PC-9 (cell line): ENCODE measurements around the gene PROM1. TPM values are rescaled to one million over a fixed set of nuclear protein-coding genes. Genes with fewer than 3 reads are reported as not detected.
A peak's percentile ranks its signal among the peaks of the same experiment; 100 is the strongest.

ENCODE experiments used
- BruUV-seq: library from RNA; stranded (reverse); fragments of 400-500 nt; replicated peaks from 2 replicates; lab custom pipeline; 2021; lab: Mats Ljungman, UMichigan
- CTCF ChIA-PET: fragments of 300-600 bp; sonication (Branson Sonifier 250); formaldehyde crosslinking; loops from one replicate; lab custom pipeline; 2022; ENCODE audit warnings: antibody characterized with exemption; lab: Charles Lee
- POLR2A ChIA-PET: fragments of 300-600 bp; sonication (Branson Sonifier 250); formaldehyde crosslinking; loops from one replicate; lab custom pipeline; 2022; ENCODE audit warnings: antibody characterized with exemption; ENCODE audit not compliant: unreplicated experiment; lab: Charles Lee
- DNase-seq, 2 experiments: peaks; one replicate each; pipeline versions ENCODE4 v3.0.0 to v3.0.0-alpha.2; 2015 to 2022; ENCODE audit warnings: mixed read lengths in 1 of 2
- H2AFZ ChIP-seq: fragments of 200-600 bp; sonication (generic); 2 replicates; pipeline ENCODE4 v1.8.1; 2017; ENCODE audit warnings: antibody characterized with exemption
- H3F3A ChIP-seq: fragments of 200-600 bp; sonication (generic); 2 replicates; pipeline ENCODE4 v1.8.1; 2017; ENCODE audit warnings: antibody characterized with exemption, mild to moderate bottlenecking, low read depth; ENCODE audit not compliant: insufficient read depth
- H3K27ac ChIP-seq: fragments of 200-600 bp; sonication (generic); 2 replicates; pipeline ENCODE4 v1.6.1; 2016; ENCODE audit warnings: mixed run types
- H3K27me3 ChIP-seq: fragments of 200-600 bp; sonication (generic); 2 replicates; pipeline ENCODE4 v1.6.1; 2016; ENCODE audit warnings: low read depth, mixed run types; ENCODE audit not compliant: insufficient read depth
- H3K36me3 ChIP-seq: fragments of 200-600 bp; sonication (generic); 2 replicates; pipeline ENCODE4 v1.6.1; 2016; ENCODE audit warnings: low read depth, mixed run types
- H3K4me1 ChIP-seq: fragments of 200-600 bp; sonication (generic); replicated peaks from 2 replicates; pipeline ENCODE4 v1.6.1; 2016; ENCODE audit warnings: mixed run types; ENCODE audit not compliant: insufficient read depth
- H3K4me2 ChIP-seq: fragments of 200-600 bp; sonication (generic); 2 replicates; pipeline ENCODE4 v1.6.1; 2017; ENCODE audit warnings: mixed run types
- H3K4me3 ChIP-seq: fragments of 200-600 bp; sonication (generic); 2 replicates; pipeline ENCODE4 v1.6.1; 2016; ENCODE audit warnings: mixed run types
- H3K79me2 ChIP-seq: fragments of 200-600 bp; sonication (generic); 2 replicates; pipeline ENCODE4 v1.6.1; 2017; ENCODE audit warnings: low read depth, mixed run types
- H3K9me2 ChIP-seq: fragments of 200-600 bp; sonication (generic); 2 replicates; pipeline ENCODE4 v1.8.1; 2017; ENCODE audit warnings: mild to moderate bottlenecking; ENCODE audit not compliant: insufficient read depth
- H3K9me3 ChIP-seq: fragments of 200-600 bp; sonication (generic); 2 replicates; pipeline ENCODE4 v1.8.1; 2016; ENCODE audit warnings: low read depth; ENCODE audit not compliant: insufficient read depth
- H4K20me1 ChIP-seq: fragments of 200-600 bp; sonication (generic); 2 replicates; pipeline ENCODE4 v1.8.1; 2017; ENCODE audit not compliant: insufficient read depth
- EZH2 ChIP-seq: fragments of 200-600 bp; sonication (generic); IDR thresholded peaks from 2 replicates; pipeline ENCODE4 v1.8.0; 2017; ENCODE audit warnings: antibody characterized with exemption, low read depth
- intact Hi-C: fragments of 100-400 bp; cut with micrococcal nuclease; formaldehyde crosslinking; loops from one replicate; pipeline ENCODE4 v1.10.0; 2022; ENCODE audit not compliant: unreplicated experiment
- total RNA-seq: library from RNA; stranded (reverse); gene quantifications from 2 replicates; pipeline ENCODE4 v1.2.3, GENCODE V29; 2021
- TF ChIP-seq, protein P1 (sequence below): fragments of 200-600 bp; sonication (generic); conservative IDR thresholded peaks from 2 replicates; pipeline ENCODE4 v1.6.1; 2017; ENCODE audit warnings: mixed run types, antibody characterized with exemption, mild to moderate bottlenecking, moderate library complexity

Gene PROM1
- total RNA-seq, 1 experiment from 2014 or later: not detected

- Histone ChIP-seq H3K36me3 (no peaks in the 10 kb centered on the region), H3K4me3 (no peak overlapping the region), H3K79me2 (no peaks in the 10 kb centered on the region), H3K9me2 (no peaks in the 10 kb centered on the region), H3K27ac (no peak overlapping the region), H3F3A (no peaks in the 10 kb centered on the region), H3K27me3 (no peaks in the 10 kb centered on the region), H2AFZ (no peak overlapping the region), H4K20me1 (no peaks in the 10 kb centered on the region), H3K4me1 (no peaks in the 10 kb centered on the region), H3K4me2 (no peak overlapping the region), H3K9me3 (no peaks in the 10 kb centered on the region)
- POLR2A ChIA-PET: no interaction called here
- CTCF ChIA-PET: no interaction called here
- TF ChIP-seq, protein P1, sequence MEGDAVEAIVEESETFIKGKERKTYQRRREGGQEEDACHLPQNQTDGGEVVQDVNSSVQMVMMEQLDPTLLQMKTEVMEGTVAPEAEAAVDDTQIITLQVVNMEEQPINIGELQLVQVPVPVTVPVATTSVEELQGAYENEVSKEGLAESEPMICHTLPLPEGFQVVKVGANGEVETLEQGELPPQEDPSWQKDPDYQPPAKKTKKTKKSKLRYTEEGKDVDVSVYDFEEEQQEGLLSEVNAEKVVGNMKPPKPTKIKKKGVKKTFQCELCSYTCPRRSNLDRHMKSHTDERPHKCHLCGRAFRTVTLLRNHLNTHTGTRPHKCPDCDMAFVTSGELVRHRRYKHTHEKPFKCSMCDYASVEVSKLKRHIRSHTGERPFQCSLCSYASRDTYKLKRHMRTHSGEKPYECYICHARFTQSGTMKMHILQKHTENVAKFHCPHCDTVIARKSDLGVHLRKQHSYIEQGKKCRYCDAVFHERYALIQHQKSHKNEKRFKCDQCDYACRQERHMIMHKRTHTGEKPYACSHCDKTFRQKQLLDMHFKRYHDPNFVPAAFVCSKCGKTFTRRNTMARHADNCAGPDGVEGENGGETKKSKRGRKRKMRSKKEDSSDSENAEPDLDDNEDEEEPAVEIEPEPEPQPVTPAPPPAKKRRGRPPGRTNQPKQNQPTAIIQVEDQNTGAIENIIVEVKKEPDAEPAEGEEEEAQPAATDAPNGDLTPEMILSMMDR: no peak
- TF ChIP-seq EZH2: no peak
- intact Hi-C loops: no loop called here
- no peak for DNase-seq
- BruUV-seq: no TSS peak
Observed at GRCh38 chr4:16129336-16129735, 45.5 kb upstream of the PROM1 start.

DNA sequence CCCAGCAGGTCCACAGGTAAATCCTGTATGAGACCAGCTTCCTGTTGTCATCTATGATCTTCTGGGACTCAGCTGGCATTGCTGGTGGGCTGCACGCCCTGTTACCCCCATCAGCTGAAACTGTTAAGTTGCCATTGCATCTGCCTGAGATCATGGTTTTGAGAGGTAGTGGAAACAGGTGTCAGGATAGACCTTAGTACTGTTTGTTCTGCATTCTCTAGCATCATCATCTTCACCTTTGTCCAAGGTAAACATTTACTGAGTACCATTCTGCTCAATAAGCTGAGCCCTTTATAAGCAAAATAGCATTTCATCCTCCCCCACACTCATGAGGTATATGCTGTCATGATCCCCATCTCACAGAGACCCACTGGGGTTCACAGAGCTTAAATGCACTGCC lies 42.9 kb upstream of the PROM1 start:
- Histone ChIP-seq H3K79me2 (no peaks in the 10 kb centered on the region), H3F3A (no peaks in the 10 kb centered on the region), H3K9me2 (no peaks in the 10 kb centered on the region), H2AFZ (no peak overlapping the region), H3K27ac (no peak overlapping the region), H3K4me3 (no peak overlapping the region), H4K20me1 (no peaks in the 10 kb centered on the region), H3K4me1 (no peaks in the 10 kb centered on the region), H3K36me3 (no peaks in the 10 kb centered on the region), H3K4me2 (no peak overlapping the region), H3K27me3 (no peaks in the 10 kb centered on the region), H3K9me3 (no peaks in the 10 kb centered on the region)
- TF ChIP-seq, protein P1: no peak
- no peak for TF ChIP-seq EZH2
- intact Hi-C loops: no loop called here
- POLR2A ChIA-PET: no interaction called here
- CTCF ChIA-PET: no interaction called here
- no peak for DNase-seq
- BruUV-seq: no TSS peak

DNA sequence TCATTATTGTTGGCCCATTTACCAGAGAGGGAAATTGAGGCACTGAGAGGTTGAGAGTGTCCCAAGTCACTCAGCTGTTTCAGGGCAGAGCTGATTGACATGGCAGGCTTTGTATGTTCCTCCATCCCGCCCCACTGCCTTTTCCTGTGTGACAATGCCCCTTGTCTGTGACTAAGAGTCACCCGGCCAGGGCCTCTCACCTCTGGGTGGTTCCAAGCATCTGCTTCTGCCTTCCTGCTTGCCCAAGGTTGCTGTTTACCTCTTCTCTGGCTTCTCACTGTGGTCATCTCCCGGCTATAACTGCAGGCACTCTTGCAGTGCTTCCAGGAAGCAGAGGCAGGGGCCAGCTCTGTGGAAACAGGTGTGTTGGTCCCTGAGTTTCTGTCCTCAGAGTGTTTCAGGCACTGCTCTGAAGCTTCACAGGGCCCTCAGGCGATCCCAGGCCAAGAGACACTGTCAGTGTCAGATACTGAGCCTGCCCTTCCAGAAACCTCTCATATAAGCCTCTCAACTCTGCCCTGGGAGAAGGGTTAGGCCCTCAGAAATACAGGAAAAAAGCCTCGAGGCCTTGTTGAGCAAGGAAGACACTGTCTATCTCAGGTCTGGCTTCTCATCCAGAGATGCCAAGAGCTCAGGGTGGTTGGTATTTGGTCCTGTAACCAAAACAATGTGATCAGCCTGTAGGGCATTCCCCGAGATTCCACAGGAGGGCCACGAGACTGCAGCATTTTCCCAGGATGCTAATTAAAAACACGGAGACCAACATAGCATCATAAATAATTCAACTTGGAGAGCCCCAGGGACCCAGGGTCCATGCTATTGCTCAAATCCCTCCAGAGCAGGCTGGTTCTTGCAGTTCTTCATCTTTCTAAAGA lies 42.0 kb upstream of the PROM1 start:
- ChIA-PET CTCF (no interaction called here), POLR2A (no interaction called here)
- intact Hi-C loops: no loop called here
- no peaks in the 10 kb centered on the region for H3K36me3 ChIP-seq
- no peaks in the 10 kb centered on the region for H4K20me1 ChIP-seq
- H3K4me1 ChIP-seq: no peaks in the 10 kb centered on the region
- no peaks in the 10 kb centered on the region for H3F3A ChIP-seq
- no peak overlapping the region for H3K27ac ChIP-seq
- H3K9me2 ChIP-seq: no peaks in the 10 kb centered on the region
- no peaks in the 10 kb centered on the region for H3K9me3 ChIP-seq
- H3K79me2 ChIP-seq: no peaks in the 10 kb centered on the region
- no peak overlapping the region for H2AFZ ChIP-seq
- H3K27me3 ChIP-seq: no peaks in the 10 kb centered on the region
- no peak overlapping the region for H3K4me3 ChIP-seq
- TF ChIP-seq, protein P1: no peak
- no peak for TF ChIP-seq EZH2
- no TSS peak for BruUV-seq
- H3K4me2 ChIP-seq: no peak overlapping the region
- DNase-seq: peak in 1 of 2 experiments; percentile 34
